ENCODE results near the gene TBC1D8B.

The TBC1D8B gene

DNA sequence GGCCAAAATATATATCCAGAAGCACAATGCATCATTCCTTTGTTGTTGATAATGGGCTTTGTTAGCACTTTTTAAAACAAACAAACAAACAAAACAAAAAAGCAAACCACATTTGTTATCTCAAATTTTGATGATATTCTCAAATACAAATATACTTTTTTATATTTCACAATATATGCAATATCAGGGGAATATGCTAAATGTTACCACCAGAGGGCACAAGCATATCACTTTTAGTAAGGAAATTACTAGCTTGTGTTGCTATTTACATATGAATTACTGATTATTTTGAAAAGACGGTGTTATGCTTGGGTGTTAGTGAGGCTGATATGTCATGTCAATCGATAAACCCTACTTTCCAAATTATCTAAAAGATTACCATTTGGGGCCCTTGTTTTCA lies 71.6 kb downstream of the TBC1D8B start:
- Mint-ChIP-seq H3K9me3 (ENCODE audit: low read depth) (no peaks in the 10 kb centered on the region), H3K36me3 (no peaks in the 10 kb centered on the region), H3K27ac (no peak overlapping the region)

DNA sequence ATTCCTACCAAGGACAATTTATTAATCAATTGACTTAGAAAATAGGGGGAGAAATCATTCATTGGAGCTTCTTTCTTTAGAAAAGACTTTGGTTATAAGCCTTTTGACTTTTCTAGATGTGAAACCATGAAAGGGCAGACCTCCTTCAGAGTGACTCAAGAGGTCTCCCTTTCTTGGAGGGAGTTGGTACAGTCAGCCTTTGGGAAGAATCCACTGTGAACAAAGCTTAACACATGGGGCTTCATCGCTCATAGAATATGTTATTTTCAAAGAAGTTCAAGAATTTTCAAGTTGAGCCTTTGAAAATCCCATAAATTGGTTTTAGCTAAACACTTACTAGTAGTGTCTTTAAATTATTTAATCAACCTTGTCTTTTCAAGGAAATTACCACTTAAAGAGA lies 72.7 kb downstream of the TBC1D8B start:
- H3K4me1 Mint-ChIP-seq (ENCODE audit: low read depth): no peaks in the 10 kb centered on the region
- H3K4me3 Mint-ChIP-seq: no peak overlapping the region
- peaks cover 3% of the 10 kb centered on the region for H3K27me3 Mint-ChIP-seq
- no peak overlapping the region for H3K27ac Mint-ChIP-seq
- no peaks in the 10 kb centered on the region for H3K36me3 Mint-ChIP-seq
- no peaks in the 10 kb centered on the region for H3K9me3 Mint-ChIP-seq (ENCODE audit: low read depth)

More for the DNA sequence above, 71.6 kb downstream of the TBC1D8B start:
- H3K4me1 Mint-ChIP-seq (ENCODE audit: low read depth): no peaks in the 10 kb centered on the region
- no peak overlapping the region for H3K4me3 Mint-ChIP-seq
- peaks cover 1% of the 10 kb centered on the region for H3K27me3 Mint-ChIP-seq

DNA sequence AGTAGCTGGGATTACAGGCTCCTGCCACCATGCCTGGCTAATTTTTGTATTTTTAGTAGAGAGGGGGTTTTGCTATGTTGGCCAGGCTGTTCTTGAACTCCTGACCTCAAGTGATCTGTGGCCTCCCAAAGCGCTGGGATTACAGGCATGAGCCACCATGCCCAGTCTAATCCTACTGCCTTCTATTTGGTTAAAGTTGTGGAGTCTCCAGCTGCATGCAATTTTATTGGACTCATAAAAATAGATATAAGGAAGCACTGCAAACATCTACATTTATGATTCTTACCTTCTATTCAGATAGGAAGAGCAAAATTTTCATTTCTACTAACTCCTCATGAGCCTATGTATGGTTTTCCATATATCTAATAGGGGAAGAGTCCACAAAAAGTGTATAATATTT lies 87.0 kb downstream of the TBC1D8B start:
- peaks cover 3% of the 10 kb centered on the region for H3K27me3 Mint-ChIP-seq
- H3K36me3 Mint-ChIP-seq: no peaks in the 10 kb centered on the region
- H3K27ac Mint-ChIP-seq: no peak overlapping the region
- H3K4me1 Mint-ChIP-seq (ENCODE audit: low read depth): no peaks in the 10 kb centered on the region
- H3K9me3 Mint-ChIP-seq (ENCODE audit: low read depth): no peaks in the 10 kb centered on the region
- no peak overlapping the region for H3K4me3 Mint-ChIP-seq

DNA sequence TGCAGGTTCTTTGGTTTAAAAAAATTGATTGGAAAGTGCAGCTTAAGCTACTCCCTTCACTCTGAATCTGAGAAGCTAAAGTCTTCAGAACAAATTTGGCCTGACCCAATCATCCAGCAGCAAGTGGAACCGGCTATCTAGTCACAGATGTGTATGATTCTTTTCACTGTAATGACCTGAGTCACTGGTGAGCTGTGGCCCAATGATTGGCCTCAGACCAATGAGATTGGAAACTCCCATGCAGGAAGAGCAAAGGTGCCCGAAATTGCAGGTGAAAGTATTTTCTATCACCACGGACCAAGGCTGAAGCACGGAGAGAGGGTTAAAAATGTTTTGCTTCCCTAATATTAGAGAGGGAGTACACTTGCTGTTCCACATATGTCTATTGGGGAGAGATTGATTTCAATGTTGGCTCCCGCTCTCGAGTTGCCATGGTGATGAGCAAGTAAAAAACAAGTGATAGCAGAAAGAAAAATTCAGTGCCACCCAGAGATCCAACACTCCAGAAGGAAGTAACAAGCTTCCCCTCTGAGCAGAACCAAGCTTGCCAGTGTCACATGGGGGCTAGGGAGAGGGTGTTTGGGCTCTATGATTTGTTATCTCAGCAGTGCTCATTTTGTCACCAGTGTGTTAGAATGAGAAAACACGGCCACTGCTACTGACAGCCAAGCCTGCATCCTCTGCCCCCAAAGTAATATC lies 89.4 kb downstream of the TBC1D8B start:
- no peaks in the 10 kb centered on the region for H3K9me3 Mint-ChIP-seq (ENCODE audit: low read depth)
- H3K4me1 Mint-ChIP-seq (ENCODE audit: low read depth): no peaks in the 10 kb centered on the region
- H3K27me3 Mint-ChIP-seq: peaks cover 3% of the 10 kb centered on the region
- H3K36me3 Mint-ChIP-seq: no peaks in the 10 kb centered on the region
- no peak overlapping the region for H3K27ac Mint-ChIP-seq
- H3K4me3 Mint-ChIP-seq: no peak overlapping the region

DNA sequence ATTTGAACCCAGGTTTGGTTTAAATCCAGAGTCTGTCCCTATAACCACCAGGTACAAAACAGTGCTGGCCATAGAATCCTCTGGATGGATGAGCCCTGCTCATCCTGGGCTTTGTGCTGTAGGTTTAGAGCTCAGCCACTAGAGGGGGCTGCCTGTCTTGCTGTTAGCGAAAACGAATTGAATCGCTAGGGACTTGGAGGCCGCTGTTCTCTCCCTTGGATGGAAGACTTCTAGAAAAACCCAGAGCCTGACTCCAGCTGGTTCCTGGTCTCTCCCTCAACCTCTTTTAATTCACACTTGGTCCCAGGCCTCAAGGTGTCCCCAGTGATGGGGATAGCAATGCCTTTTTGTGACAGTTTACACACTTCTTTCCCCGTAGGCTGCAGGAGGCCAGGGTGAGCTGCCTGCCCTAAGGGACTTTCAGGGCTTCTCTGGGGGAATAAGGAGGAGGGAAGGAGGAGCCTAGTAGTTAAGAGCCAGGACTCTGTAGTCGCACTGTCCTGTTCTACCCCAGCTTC lies 92.0 kb downstream of the TBC1D8B start:
- Mint-ChIP-seq H3K4me1 (ENCODE audit: low read depth) (no peaks in the 10 kb centered on the region), H3K27me3 (peaks cover 2% of the 10 kb centered on the region), H3K36me3 (no peaks in the 10 kb centered on the region), H3K4me3 (no peak overlapping the region), H3K9me3 (ENCODE audit: low read depth) (no peaks in the 10 kb centered on the region), H3K27ac (no peak overlapping the region)

DNA sequence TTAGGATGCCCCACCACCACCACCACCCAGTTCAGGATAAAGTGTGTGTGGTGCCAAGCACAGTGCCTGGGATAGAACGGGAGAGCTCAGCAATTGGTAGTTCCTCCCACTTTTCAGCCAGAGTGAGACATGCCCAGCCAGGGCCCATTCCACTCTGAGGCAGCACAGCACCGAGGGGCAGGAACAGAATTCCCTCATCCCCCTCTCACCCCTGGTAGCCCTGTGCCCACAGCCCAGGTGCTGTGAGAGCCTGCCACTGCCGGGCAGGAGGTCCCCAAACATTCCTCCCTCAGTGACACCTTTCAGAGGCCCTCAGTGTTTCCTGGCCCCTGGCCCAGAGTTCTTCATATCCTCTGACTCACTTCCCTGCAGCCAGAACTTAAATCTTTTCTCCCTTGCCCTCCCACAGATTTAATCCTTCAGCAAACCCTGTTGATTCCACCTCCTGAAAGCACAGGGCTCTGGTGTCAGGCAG lies 92.5 kb downstream of the TBC1D8B start:
- H3K27ac Mint-ChIP-seq: no peak overlapping the region
- peaks cover 2% of the 10 kb centered on the region for H3K27me3 Mint-ChIP-seq
- no peaks in the 10 kb centered on the region for H3K36me3 Mint-ChIP-seq
- H3K4me3 Mint-ChIP-seq: no peak overlapping the region
- H3K4me1 Mint-ChIP-seq (ENCODE audit: low read depth): no peaks in the 10 kb centered on the region
- no peaks in the 10 kb centered on the region for H3K9me3 Mint-ChIP-seq (ENCODE audit: low read depth)

DNA sequence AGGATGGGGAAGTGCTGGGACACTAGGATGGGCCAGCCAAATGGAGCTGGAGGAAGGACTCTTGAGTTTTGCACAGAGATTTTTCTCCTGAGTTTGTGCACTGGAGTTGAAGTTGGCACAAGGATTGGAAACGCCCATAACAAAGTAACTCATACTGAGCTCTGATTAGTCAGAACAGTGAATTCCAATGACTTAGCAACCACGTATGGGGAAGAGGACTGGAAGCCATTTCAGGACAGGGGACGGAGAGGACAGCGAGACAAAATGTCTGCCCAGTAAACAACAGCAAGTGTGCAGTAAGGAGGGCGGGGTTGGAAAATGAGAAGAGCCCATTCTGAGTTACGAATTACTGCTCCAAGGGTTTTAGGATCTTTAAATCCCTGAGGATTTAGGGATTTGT lies 94.8 kb downstream of the TBC1D8B start:
- Mint-ChIP-seq H3K36me3 (no peaks in the 10 kb centered on the region), H3K9me3 (ENCODE audit: low read depth) (no peaks in the 10 kb centered on the region), H3K4me3 (no peak overlapping the region), H3K27me3 (peaks cover 2% of the 10 kb centered on the region), H3K4me1 (ENCODE audit: low read depth) (no peaks in the 10 kb centered on the region), H3K27ac (no peak overlapping the region)

DNA sequence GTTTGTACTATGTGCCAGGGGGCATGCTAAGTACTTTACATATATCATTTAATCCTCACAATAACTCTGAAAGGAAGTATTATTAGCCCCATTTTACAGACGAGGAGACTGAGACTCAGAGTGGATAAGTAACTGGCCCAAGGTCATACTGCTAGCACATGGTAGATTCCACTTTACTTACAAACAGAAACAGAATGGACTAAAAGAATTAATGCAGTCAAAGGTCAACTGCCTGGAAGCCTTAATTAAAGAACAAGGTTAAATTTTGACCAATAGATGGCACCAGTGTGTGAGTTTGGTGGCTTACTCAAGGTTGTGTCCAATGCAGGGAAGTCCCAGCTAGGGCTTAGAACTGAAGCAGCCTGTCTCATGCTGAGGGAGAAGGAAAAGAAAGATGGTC lies 96.0 kb downstream of the TBC1D8B start:
- no peaks in the 10 kb centered on the region for H3K36me3 Mint-ChIP-seq
- H3K4me1 Mint-ChIP-seq (ENCODE audit: low read depth): no peaks in the 10 kb centered on the region
- peaks cover 2% of the 10 kb centered on the region for H3K27me3 Mint-ChIP-seq
- H3K9me3 Mint-ChIP-seq (ENCODE audit: low read depth): no peaks in the 10 kb centered on the region
- H3K4me3 Mint-ChIP-seq: no peak overlapping the region
- no peak overlapping the region for H3K27ac Mint-ChIP-seq

DNA sequence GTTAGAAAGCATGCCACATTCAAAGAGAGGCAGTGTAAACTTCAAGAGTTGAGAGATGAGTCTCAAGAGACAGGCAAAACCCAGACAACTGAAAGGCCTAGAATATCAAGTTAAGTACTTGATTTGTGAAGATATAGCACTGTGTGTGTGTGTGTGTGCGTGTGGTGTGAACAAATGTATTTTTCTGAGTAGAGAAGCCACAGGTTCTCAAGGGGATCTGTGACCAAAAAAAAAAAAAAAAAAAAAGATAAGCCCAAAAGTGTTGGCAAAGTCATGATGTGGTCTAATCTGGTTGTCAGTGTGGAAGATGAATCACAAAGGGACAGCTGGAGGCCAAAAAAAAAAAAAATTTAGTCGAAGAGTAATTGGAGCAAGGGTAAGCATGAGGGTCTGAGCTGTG lies 96.8 kb downstream of the TBC1D8B start:
- H3K27me3 Mint-ChIP-seq: no peaks in the 10 kb centered on the region

DNA sequence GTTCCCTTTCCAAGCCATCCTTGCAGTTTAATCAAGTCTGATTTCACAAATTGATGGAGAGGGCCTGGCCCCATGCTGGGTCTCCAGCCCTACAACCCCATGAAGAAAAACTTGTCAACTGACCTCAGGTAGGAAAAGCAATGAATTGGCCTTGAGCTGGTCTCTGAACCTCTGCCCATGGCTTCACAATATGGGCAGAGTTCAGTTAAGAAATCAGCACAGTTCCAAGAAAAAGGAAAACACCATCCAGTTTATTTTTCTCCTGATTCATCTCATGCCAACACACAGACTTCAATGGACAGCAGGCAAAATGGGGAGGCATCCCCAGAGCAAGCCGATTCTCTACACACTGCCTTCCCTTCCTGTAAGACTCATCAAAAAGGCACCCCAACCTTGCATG lies 97.4 kb downstream of the TBC1D8B start:
- Mint-ChIP-seq H3K36me3 (no peaks in the 10 kb centered on the region), H3K27me3 (no peaks in the 10 kb centered on the region), H3K4me3 (no peak overlapping the region), H3K9me3 (ENCODE audit: low read depth) (no peaks in the 10 kb centered on the region), H3K27ac (no peak overlapping the region), H3K4me1 (ENCODE audit: low read depth) (no peaks in the 10 kb centered on the region)

More for the DNA sequence above, 96.8 kb downstream of the TBC1D8B start:
- no peaks in the 10 kb centered on the region for H3K9me3 Mint-ChIP-seq (ENCODE audit: low read depth)
- H3K4me3 Mint-ChIP-seq: no peak overlapping the region
- no peak overlapping the region for H3K27ac Mint-ChIP-seq
- H3K4me1 Mint-ChIP-seq (ENCODE audit: low read depth): no peaks in the 10 kb centered on the region
- no peaks in the 10 kb centered on the region for H3K36me3 Mint-ChIP-seq

DNA sequence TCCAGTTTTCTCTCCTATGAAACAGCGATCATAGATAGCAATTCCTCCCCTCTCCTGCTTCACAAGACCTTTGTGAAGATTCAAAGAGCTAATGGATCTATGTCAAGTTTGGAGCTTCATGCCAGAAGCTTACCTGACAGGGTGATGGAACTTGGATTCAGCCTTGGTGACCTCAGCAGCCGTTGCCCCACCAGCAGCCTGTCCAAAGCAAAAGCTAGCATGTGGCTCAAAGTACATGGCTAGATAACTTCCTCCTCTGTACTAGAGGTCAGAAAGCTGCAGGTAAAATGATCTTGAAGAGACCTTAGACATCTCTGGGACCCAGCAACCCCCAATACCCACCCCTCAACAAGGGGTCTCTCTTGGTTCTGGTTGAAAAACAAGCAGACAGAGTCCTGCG lies 98.9 kb downstream of the TBC1D8B start:
- H3K4me3 Mint-ChIP-seq: no peak overlapping the region
- H3K27me3 Mint-ChIP-seq: no peaks in the 10 kb centered on the region
- no peak overlapping the region for H3K27ac Mint-ChIP-seq
- H3K9me3 Mint-ChIP-seq (ENCODE audit: low read depth): no peaks in the 10 kb centered on the region
- no peaks in the 10 kb centered on the region for H3K36me3 Mint-ChIP-seq
- no peaks in the 10 kb centered on the region for H3K4me1 Mint-ChIP-seq (ENCODE audit: low read depth)

DNA sequence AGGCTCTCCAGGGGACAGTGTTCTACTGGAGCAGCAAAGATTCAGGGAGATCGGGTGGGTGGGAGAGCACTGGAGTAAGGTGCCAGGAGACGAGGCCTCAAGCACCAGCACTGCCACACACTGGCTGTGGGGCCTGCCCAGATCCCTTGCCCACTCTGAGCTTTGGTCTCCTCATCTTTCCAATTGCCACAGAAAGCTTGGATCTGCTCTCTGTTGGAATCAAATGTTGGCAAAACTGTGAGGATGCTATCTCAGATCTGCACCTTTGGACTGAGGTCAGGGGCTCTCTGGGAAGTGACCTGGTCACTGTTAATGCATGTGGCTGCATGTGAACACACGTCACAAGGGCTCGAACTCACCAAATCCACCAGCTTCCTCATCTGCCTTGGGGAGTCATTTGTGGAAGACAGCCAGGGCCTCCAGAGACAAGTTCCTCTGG lies 99.3 kb downstream of the TBC1D8B start:
- Mint-ChIP-seq H3K4me1 (ENCODE audit: low read depth) (no peaks in the 10 kb centered on the region), H3K36me3 (no peaks in the 10 kb centered on the region), H3K27me3 (no peaks in the 10 kb centered on the region), H3K9me3 (ENCODE audit: low read depth) (no peaks in the 10 kb centered on the region), H3K4me3 (no peak overlapping the region), H3K27ac (no peak overlapping the region)

DNA sequence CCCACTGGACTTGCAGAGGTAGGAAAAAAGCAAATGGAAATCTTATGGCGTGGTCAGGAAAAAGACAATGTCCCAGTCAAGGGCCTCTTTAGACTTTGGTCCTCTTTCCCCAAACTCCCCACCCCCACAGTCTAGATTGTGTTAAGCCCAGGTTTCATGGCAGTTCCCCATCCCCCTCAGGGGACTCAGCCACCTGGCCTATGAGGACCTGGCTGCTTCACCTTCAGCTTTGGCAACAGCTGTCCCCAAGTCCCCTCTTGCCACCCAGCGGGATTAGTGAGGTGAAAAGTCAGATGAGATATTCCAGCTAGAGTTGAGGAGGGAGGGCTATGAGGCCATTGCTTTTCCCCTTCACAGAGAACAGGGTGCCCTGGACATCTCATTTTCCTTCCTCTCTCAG lies 100.2 kb downstream of the TBC1D8B start:
- Mint-ChIP-seq H3K36me3 (no peaks in the 10 kb centered on the region), H3K27me3 (no peaks in the 10 kb centered on the region), H3K9me3 (ENCODE audit: low read depth) (no peaks in the 10 kb centered on the region), H3K27ac (no peak overlapping the region), H3K4me1 (ENCODE audit: low read depth) (no peaks in the 10 kb centered on the region), H3K4me3 (no peak overlapping the region)

DNA sequence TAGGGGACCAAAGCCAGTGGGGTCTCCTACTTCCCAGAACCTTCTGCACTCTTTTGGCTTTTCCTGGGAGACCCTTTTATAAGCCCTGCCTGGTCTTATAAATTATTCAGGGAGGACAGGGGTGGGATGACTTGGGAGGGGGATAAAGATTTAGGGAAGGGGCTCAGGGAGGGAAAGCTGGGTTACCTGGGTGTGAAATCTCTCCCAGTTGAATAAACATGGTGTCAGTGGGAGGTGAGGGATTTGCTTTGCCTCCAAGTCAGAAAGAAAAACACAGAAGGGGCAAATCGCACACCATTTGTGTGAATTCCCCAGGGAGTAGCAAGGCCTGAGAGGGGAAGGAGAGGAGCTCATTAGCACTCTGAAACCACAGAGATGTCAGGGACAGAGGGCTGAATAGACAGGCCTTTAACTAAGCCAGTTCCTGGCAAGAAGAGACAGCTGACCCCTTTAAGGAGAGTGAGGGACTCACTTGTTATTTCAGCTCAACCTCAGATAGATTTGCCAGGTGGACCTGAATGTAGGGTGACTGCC lies 100.9 kb downstream of the TBC1D8B start, which contains the start of gene RIPPLY1:
Gene RIPPLY1 (minus strand): TSS at position 51 of the 534 bp plus-strand sequence. CDS start 54 bp downstream, outside the sequence.
- no peaks in the 10 kb centered on the region for H3K36me3 Mint-ChIP-seq
- no peaks in the 10 kb centered on the region for H3K4me1 Mint-ChIP-seq (ENCODE audit: low read depth)
- no peaks in the 10 kb centered on the region for H3K9me3 Mint-ChIP-seq (ENCODE audit: low read depth)
- no peak within 1 kb of the TSS for H3K27ac Mint-ChIP-seq
- no peaks in the 10 kb centered on the region for H3K27me3 Mint-ChIP-seq
- no peak within 1 kb of the TSS for H3K4me3 Mint-ChIP-seq

DNA sequence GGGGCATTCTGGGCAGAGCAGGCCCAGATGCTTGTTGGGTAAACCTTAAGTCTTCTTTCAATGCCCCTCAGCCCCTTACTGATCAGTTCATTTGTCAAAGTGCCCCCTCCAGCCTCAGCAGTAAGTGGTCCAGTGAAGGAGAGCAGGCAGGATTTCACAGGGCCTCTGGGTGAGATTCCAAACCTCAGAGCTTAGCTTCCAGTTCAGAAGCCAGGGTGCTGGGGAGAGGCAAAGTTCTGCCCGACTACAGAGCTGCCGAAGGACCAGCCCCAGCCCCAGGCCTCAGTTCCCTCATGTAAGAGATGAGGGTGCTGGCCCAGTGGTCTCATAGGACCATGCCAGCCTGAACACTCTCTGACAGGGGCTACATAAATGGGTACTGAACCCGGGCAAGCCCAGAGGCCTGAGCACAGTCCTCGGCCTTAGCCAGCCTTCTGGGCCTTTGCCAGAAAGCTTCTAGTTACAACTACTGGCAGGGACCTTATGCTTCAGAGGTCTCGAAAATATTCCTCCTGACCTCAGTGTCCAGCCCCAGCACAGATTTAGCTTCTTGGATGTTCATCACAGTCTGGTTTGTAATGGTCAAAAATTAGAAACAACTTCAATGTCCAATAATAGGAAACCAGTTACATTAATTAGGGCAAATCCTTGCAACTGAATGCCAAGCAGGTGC lies 101.5 kb downstream of the TBC1D8B start:
- Mint-ChIP-seq H3K27ac (no peak overlapping the region), H3K9me3 (ENCODE audit: low read depth) (no peaks in the 10 kb centered on the region), H3K27me3 (no peaks in the 10 kb centered on the region), H3K36me3 (no peaks in the 10 kb centered on the region), H3K4me1 (ENCODE audit: low read depth) (no peaks in the 10 kb centered on the region), H3K4me3 (no peak overlapping the region)
